KMS-11 (cell line): ENCODE data around the gene SPNS3.

Source experiments
- H2AFZ ChIP-seq: fragments of 200-600 bp; sonication (generic); 2 replicates; pipeline ENCODE4 v1.6.1; 2016; ENCODE audit warnings: antibody characterized with exemption, mixed run types, low read depth
- H3K27ac ChIP-seq: fragments of 200-600 bp; sonication (generic); 2 replicates; pipeline ENCODE4 v1.6.1; 2016; ENCODE audit warnings: mild to moderate bottlenecking, mixed run types
- H3K27me3 ChIP-seq: fragments of 200-600 bp; sonication (generic); 2 replicates; pipeline ENCODE4 v1.6.1; 2017; ENCODE audit warnings: mild to moderate bottlenecking, low read depth, mixed run types, moderate library complexity; ENCODE audit not compliant: insufficient read depth
- H3K36me3 ChIP-seq: fragments of 200-600 bp; sonication (generic); 2 replicates; pipeline ENCODE4 v1.6.1; 2017; ENCODE audit warnings: mild to moderate bottlenecking, mixed run types; ENCODE audit not compliant: insufficient read depth
- H3K4me1 ChIP-seq: fragments of 200-600 bp; sonication (generic); 2 replicates; pipeline ENCODE4 v1.6.1; 2016; ENCODE audit warnings: mild to moderate bottlenecking, low read depth, mixed run types; ENCODE audit not compliant: poor library complexity, severe bottlenecking
- H3K4me2 ChIP-seq: fragments of 200-600 bp; sonication (generic); 2 replicates; pipeline ENCODE4 v1.7.0; 2016; ENCODE audit warnings: mild to moderate bottlenecking, mixed run types
- H3K4me3 ChIP-seq: fragments of 200-600 bp; sonication (generic); IDR thresholded peaks from 2 replicates; pipeline ENCODE4 v1.6.1; 2017; ENCODE audit warnings: low read depth, low read length, mixed read lengths; ENCODE audit not compliant: insufficient read depth
- H3K79me2 ChIP-seq: fragments of 200-600 bp; sonication (generic); 2 replicates; pipeline ENCODE4 v1.6.1; 2016; ENCODE audit warnings: low read depth, mixed run types; ENCODE audit not compliant: insufficient read depth
- H3K9ac ChIP-seq: fragments of 200-600 bp; sonication (generic); 2 replicates; pipeline ENCODE4 v1.6.1; 2016; ENCODE audit warnings: mild to moderate bottlenecking, mixed run types
- H4K20me1 ChIP-seq: fragments of 200-600 bp; sonication (generic); 2 replicates; pipeline ENCODE4 v1.6.1; 2016; ENCODE audit warnings: mild to moderate bottlenecking, mixed run types; ENCODE audit not compliant: insufficient read depth
- TF ChIP-seq, protein P1 (sequence below): fragments of 200-600 bp; sonication (generic); conservative IDR thresholded peaks from 2 replicates; pipeline ENCODE4 v1.6.1; 2017; ENCODE audit warnings: low read depth, mild to moderate bottlenecking, antibody characterized with exemption, low read length, moderate library complexity, mixed read lengths

SPNS3 gene

GRCh38 chr17:4460661-4461060 is 26.9 kb downstream of the SPNS3 start:
- H4K20me1 ChIP-seq = no peaks in the 10 kb centered on the region
- H2AFZ ChIP-seq = no peak overlapping the region
- H3K27me3 ChIP-seq = peaks cover 12% of the 10 kb centered on the region; the same call in 1 of the 2 replicates
- H3K9ac ChIP-seq = no peak overlapping the region
- H3K4me3 ChIP-seq = no peak overlapping the region
- H3K4me2 ChIP-seq = no peak overlapping the region
- no peaks in the 10 kb centered on the region for H3K4me1 ChIP-seq
- no peaks in the 10 kb centered on the region for H3K36me3 ChIP-seq
- H3K27ac ChIP-seq = no peak overlapping the region
- TF ChIP-seq, protein P1, sequence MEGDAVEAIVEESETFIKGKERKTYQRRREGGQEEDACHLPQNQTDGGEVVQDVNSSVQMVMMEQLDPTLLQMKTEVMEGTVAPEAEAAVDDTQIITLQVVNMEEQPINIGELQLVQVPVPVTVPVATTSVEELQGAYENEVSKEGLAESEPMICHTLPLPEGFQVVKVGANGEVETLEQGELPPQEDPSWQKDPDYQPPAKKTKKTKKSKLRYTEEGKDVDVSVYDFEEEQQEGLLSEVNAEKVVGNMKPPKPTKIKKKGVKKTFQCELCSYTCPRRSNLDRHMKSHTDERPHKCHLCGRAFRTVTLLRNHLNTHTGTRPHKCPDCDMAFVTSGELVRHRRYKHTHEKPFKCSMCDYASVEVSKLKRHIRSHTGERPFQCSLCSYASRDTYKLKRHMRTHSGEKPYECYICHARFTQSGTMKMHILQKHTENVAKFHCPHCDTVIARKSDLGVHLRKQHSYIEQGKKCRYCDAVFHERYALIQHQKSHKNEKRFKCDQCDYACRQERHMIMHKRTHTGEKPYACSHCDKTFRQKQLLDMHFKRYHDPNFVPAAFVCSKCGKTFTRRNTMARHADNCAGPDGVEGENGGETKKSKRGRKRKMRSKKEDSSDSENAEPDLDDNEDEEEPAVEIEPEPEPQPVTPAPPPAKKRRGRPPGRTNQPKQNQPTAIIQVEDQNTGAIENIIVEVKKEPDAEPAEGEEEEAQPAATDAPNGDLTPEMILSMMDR = no peak
- H3K79me2 ChIP-seq = no peaks in the 10 kb centered on the region

- TF ChIP-seq, protein P1 = no peak
These were observed 30.2 kb downstream of the SPNS3 start for GRCh38 chr17:4463818-4464476.

GRCh38 chr17:4465786-4466185 is 32.0 kb downstream of the SPNS3 start:
- Histone ChIP-seq H4K20me1 (no peaks in the 10 kb centered on the region), H3K36me3 (no peaks in the 10 kb centered on the region), H3K4me1 (no peaks in the 10 kb centered on the region), H2AFZ (no peak overlapping the region), H3K4me2 (no peak overlapping the region), H3K27ac (no peak overlapping the region), H3K9ac (no peak overlapping the region), H3K27me3 (peaks cover 2% of the 10 kb centered on the region; the same call in 1 of the 2 replicates), H3K79me2 (no peaks in the 10 kb centered on the region), H3K4me3 (no peak overlapping the region)
- TF ChIP-seq, protein P1 = no peak

More at GRCh38 chr17:4463818-4464476, 30.2 kb downstream of the SPNS3 start:
- Histone ChIP-seq H4K20me1 (no peaks in the 10 kb centered on the region), H2AFZ (no peak overlapping the region), H3K4me3 (no peak overlapping the region), H3K27ac (no peak overlapping the region), H3K36me3 (no peaks in the 10 kb centered on the region), H3K4me1 (no peaks in the 10 kb centered on the region), H3K9ac (no peak overlapping the region), H3K27me3 (peaks cover 5% of the 10 kb centered on the region; the same call in 1 of the 2 replicates), H3K4me2 (no peak overlapping the region), H3K79me2 (no peaks in the 10 kb centered on the region)

GRCh38 chr17:4467287-4467686 is 33.5 kb downstream of the SPNS3 start:
- no peaks in the 10 kb centered on the region for H4K20me1 ChIP-seq
- no peaks in the 10 kb centered on the region for H3K4me1 ChIP-seq
- no peaks in the 10 kb centered on the region for H3K36me3 ChIP-seq
- no peak overlapping the region for H3K4me3 ChIP-seq
- H3K9ac ChIP-seq = no peak overlapping the region
- H3K4me2 ChIP-seq = no peak overlapping the region
- H3K27me3 ChIP-seq = no peaks in the 10 kb centered on the region; the same call in 1 of the 2 replicates
- H2AFZ ChIP-seq = no peak overlapping the region
- no peak overlapping the region for H3K27ac ChIP-seq
- no peaks in the 10 kb centered on the region for H3K79me2 ChIP-seq
- TF ChIP-seq, protein P1 = no peak
